PFSK-1 (cell line): ENCODE measurements around the gene NOTO.

ENCODE experiments used
- SIN3A ChIP-seq: IDR thresholded peaks from 2 replicates; pipeline ENCODE4 v1.6.1; 2012; ENCODE audit warnings: mild to moderate bottlenecking, low read length, moderate library complexity, borderline replicate concordance; ENCODE audit not compliant: insufficient read depth
- TAF1 ChIP-seq: IDR thresholded peaks from 2 replicates; pipeline ENCODE4 v1.6.1; 2012; ENCODE audit warnings: low read length, control low read depth, borderline replicate concordance; ENCODE audit not compliant: insufficient read depth
- TF ChIP-seq, protein P1 (sequence below), 2 experiments: IDR thresholded peaks; 2 replicates each; pipeline versions ENCODE4 v1.6.1 to v1.8.0; 2011 to 2012; ENCODE audit warnings: low read depth in 2 of 2, low read length in 2 of 2, control low read depth in 1 of 2, inconsistent platforms in 1 of 2, mild to moderate bottlenecking in 1 of 2, moderate library complexity in 1 of 2; ENCODE audit not compliant: insufficient read depth in 1 of 2

DNA sequence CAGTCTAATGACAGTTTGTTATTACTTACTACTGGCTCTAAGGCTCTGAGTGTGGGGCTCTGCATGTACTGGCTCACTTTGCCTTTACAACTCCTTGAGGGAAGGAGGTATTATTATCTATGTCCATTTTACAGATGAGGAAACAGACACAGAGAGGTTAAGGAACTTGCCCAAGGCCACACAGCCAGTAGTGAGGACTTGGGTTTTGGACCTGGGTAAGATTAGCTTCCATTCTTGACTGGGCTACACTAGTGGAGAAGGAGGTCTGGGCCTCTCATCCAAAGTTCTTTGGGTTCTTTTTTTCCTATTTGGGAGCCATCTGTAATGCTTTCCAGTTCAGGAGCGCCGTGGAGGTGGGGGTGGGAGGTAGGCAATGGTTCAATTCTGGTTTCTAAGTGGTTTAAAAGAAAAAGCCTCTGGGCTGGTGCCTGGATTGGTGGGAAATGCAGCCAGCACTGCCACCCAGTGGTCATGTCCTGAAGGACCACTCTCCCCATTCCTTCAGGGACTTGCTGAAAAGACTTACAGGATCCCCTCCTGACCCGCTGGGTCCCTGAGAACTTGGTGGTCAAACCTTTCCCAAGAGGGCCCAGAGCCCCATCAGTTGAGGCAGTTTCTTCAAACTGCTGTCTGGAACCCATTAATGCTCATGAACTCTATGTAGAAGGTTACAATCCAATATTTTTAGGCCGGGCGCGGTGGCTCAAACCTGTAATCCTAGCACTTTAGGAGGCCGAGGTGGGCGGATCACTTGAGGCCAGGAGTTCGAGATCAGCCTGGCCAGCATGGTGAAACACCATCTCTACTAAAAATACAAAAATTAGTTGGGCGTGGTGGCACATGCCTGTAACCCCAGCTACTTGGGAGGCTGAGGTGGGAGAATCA lies 38.6 kb upstream of the NOTO start:
- TF ChIP-seq SIN3A (no peak), TAF1 (no peak)
- TF ChIP-seq, protein P1, sequence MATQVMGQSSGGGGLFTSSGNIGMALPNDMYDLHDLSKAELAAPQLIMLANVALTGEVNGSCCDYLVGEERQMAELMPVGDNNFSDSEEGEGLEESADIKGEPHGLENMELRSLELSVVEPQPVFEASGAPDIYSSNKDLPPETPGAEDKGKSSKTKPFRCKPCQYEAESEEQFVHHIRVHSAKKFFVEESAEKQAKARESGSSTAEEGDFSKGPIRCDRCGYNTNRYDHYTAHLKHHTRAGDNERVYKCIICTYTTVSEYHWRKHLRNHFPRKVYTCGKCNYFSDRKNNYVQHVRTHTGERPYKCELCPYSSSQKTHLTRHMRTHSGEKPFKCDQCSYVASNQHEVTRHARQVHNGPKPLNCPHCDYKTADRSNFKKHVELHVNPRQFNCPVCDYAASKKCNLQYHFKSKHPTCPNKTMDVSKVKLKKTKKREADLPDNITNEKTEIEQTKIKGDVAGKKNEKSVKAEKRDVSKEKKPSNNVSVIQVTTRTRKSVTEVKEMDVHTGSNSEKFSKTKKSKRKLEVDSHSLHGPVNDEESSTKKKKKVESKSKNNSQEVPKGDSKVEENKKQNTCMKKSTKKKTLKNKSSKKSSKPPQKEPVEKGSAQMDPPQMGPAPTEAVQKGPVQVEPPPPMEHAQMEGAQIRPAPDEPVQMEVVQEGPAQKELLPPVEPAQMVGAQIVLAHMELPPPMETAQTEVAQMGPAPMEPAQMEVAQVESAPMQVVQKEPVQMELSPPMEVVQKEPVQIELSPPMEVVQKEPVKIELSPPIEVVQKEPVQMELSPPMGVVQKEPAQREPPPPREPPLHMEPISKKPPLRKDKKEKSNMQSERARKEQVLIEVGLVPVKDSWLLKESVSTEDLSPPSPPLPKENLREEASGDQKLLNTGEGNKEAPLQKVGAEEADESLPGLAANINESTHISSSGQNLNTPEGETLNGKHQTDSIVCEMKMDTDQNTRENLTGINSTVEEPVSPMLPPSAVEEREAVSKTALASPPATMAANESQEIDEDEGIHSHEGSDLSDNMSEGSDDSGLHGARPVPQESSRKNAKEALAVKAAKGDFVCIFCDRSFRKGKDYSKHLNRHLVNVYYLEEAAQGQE (IDR thresholded peaks at IDR 0.05; ENCODE audit: insufficient read depth in 1 of 2, low read depth in 2 of 2, low read length in 2 of 2), result no peak
